HepG2 (cell line): ENCODE data around the gene GNAI2. TPM values are rescaled to one million over a fixed set of nuclear protein-coding genes. Genes with fewer than 3 reads are reported as not detected.
A peak's percentile ranks its signal among the peaks of the same experiment; 100 is the strongest.

Experiments used
- ARID5B ChIP-seq: IDR thresholded peaks from 2 replicates; pipeline ENCODE4 v1.4.0; 2020; ENCODE audit warnings: mild to moderate bottlenecking, missing genetic modification reagents
- ATF7 ChIP-seq, 2 experiments: fragments of 450-650 bp in 1 of 2; sonication (generic) in 1 of 2; formaldehyde crosslinking in 1 of 2; IDR thresholded peaks; 2 replicates each; pipeline versions ENCODE4 v1.4.0 to v1.6.1; 2016 to 2020; ENCODE audit warnings: antibody characterized with exemption in 1 of 2, mild to moderate bottlenecking in 1 of 2, missing genetic modification reagents in 1 of 2
- BRF2 ChIP-seq: sonication (generic); formaldehyde crosslinking; IDR thresholded peaks from 2 replicates; pipeline ENCODE4 v1.8.1; 2022; ENCODE audit warnings: mild to moderate bottlenecking, missing genetic modification reagents
- CEBPB ChIP-seq: IDR thresholded peaks from 2 replicates; pipeline ENCODE4 v1.6.1; 2011; ENCODE audit warnings: low read depth, low read length, improper control_type of control experiment, borderline replicate concordance
- CREB1 ChIP-seq, 2 experiments: fragments of 450-650 bp in 1 of 2; IDR thresholded peaks; 2 replicates each; pipeline ENCODE4 v1.6.1; 2016 to 2017; ENCODE audit warnings: control low read depth in 1 of 2, mild to moderate bottlenecking in 1 of 2, missing compliant biosample characterization in 1 of 2, missing genetic modification characterization in 1 of 2
- CREB3 ChIP-seq: sonication (generic); formaldehyde crosslinking; IDR thresholded peaks from 2 replicates; pipeline ENCODE4 v1.5.0; 2020; ENCODE audit warnings: missing genetic modification reagents
- GABPA ChIP-seq, 2 experiments: IDR thresholded peaks; 2 replicates each; pipeline ENCODE4 v1.6.1; 2011 to 2016; ENCODE audit warnings: low read depth in 2 of 2, low read length in 1 of 2, missing biosample characterization in 1 of 2, missing genetic modification characterization in 1 of 2
- GPBP1L1 ChIP-seq: sonication (generic); formaldehyde crosslinking; IDR thresholded peaks from 2 replicates; pipeline ENCODE4 v1.5.0; 2020; ENCODE audit warnings: mild to moderate bottlenecking, missing genetic modification reagents
- RFX1 ChIP-seq: fragments of 450-650 bp; IDR thresholded peaks from 2 replicates; pipeline ENCODE4 v1.6.1; 2017
- SMARCE1 ChIP-seq: fragments of 450-650 bp; IDR thresholded peaks from 2 replicates; pipeline ENCODE4 v1.6.1; 2017; ENCODE audit warnings: borderline replicate concordance
- SOX5 ChIP-seq: IDR thresholded peaks from 2 replicates; pipeline ENCODE4 v1.6.1; 2016; ENCODE audit warnings: borderline replicate concordance
- ZBTB26 ChIP-seq: IDR thresholded peaks from 2 replicates; pipeline ENCODE4 v1.6.1; 2016; ENCODE audit warnings: missing compliant biosample characterization, missing genetic modification reagents, borderline replicate concordance
- ZFP91 ChIP-seq: sonication (generic); formaldehyde crosslinking; IDR thresholded peaks from 2 replicates; pipeline ENCODE4 v1.9.0; 2022; ENCODE audit warnings: missing genetic modification reagents, mild to moderate bottlenecking, borderline replicate concordance
- ZGPAT ChIP-seq: IDR thresholded peaks from 2 replicates; pipeline ENCODE4 v1.6.1; 2016; ENCODE audit warnings: mild to moderate bottlenecking
- ZNF143 ChIP-seq: sonication (generic); formaldehyde crosslinking; IDR thresholded peaks from 2 replicates; pipeline ENCODE4 v1.4.0; 2020; ENCODE audit warnings: missing genetic modification reagents
- ZNF563 ChIP-seq: sonication (generic); formaldehyde crosslinking; IDR thresholded peaks from 2 replicates; pipeline ENCODE4 v1.8.0; 2022; ENCODE audit warnings: mild to moderate bottlenecking, moderate library complexity, missing genetic modification reagents
- ZNF790 ChIP-seq: sonication (generic); formaldehyde crosslinking; IDR thresholded peaks from 2 replicates; pipeline ENCODE4 v1.8.0; 2022; ENCODE audit warnings: missing genetic modification reagents, mild to moderate bottlenecking, borderline replicate concordance
- polyA plus RNA-seq, 8 experiments: library from polyadenylated mRNA; depleted of rRNA in 3 of 8; stranded (reverse) in 7 of 8; unstranded in 1 of 8; fragments of >200 nt; fragmentation: Illumina TruSeq in 4 of 8; extraction: Trizol in 4 of 8; gene quantifications; 2 replicates each; pipeline versions ENCODE4 v1.2.1 to v1.2.3, GENCODE V29; 2011 to 2016; ENCODE audit warnings: low read depth in 4 of 8, missing spikeins in 1 of 8, mixed read lengths in 1 of 8; ENCODE audit not compliant: insufficient read depth in 1 of 8
- total RNA-seq, 5 experiments: library from RNA; depleted of rRNA; stranded (reverse); fragments of >200 nt; fragmentation: Illumina TruSeq; extraction: Trizol; gene quantifications; 2 replicates each; pipeline ENCODE4 v1.2.3, GENCODE V29; 2016; ENCODE audit warnings: low read depth in 1 of 5

GNAI2 gene
- total and polyA plus RNA-seq, 2 of the 13 experiments (the other 11 are each of a cell fraction or from before 2014, with no cell fraction given), result 51.1 to 66.2 TPM

GRCh38 chr3:50210176-50210509, 25.9 kb upstream of the GNAI2 start (continued):
- TF ChIP-seq ZFP91, result 0 out of 2 replicates have a peak, but pooled peaks have one; percentile 3
- TF ChIP-seq ATF7 (IDR thresholded peaks at IDR 0.05), result no peak
- no peak for TF ChIP-seq ATF7 (CRISPR knock-in tag; IDR thresholded peaks at IDR 0.05)
- no peak for TF ChIP-seq BRF2 (CRISPR knock-in tag)
- no peak; the same call in 1 of the 2 replicates for TF ChIP-seq RFX1
- no peak for TF ChIP-seq SMARCE1
- TF ChIP-seq SOX5 (CRISPR knock-in tag), result no peak
- TF ChIP-seq ZNF790, result peak; percentile 35; the same call in 1 of the 2 replicates
- TF ChIP-seq ZBTB26 (CRISPR knock-in tag), result no peak
- TF ChIP-seq ZGPAT, result no peak
- TF ChIP-seq GABPA (IDR thresholded peaks at IDR 0.05; ENCODE audit: low read depth, low read length), result no peak
- no peak for TF ChIP-seq GABPA (CRISPR knock-in tag; IDR thresholded peaks at IDR 0.05; ENCODE audit: low read depth)
- no peak for TF ChIP-seq CREB3
- no peak for TF ChIP-seq CREB1 (IDR thresholded peaks at IDR 0.05)
- no peak for TF ChIP-seq CREB1 (CRISPR knock-in tag; IDR thresholded peaks at IDR 0.05)
- TF ChIP-seq ZNF143 (CRISPR knock-in tag), result no peak; the same call in 1 of the 2 replicates
- no peak for TF ChIP-seq ARID5B (CRISPR knock-in tag)
- TF ChIP-seq ZNF563 (CRISPR knock-in tag), result no peak
- TF ChIP-seq CEBPB, result no peak
- TF ChIP-seq GPBP1L1, result no peak
